DMS79 treated with DMSO at 0.1 percent for 48 hours (cell line): ENCODE measurements around the gene MRPS27.
"Not testable (repeated sequence)": the region's sequence is repeated elsewhere in the genome, so short reads cannot be mapped to it uniquely, and the experiment has no call there.

Experiments used
- DNase-seq: peaks from one replicate; lab custom pipeline; 2025; lab: John Stamatoyannopoulos, UW

The MRPS27 gene

DNA sequence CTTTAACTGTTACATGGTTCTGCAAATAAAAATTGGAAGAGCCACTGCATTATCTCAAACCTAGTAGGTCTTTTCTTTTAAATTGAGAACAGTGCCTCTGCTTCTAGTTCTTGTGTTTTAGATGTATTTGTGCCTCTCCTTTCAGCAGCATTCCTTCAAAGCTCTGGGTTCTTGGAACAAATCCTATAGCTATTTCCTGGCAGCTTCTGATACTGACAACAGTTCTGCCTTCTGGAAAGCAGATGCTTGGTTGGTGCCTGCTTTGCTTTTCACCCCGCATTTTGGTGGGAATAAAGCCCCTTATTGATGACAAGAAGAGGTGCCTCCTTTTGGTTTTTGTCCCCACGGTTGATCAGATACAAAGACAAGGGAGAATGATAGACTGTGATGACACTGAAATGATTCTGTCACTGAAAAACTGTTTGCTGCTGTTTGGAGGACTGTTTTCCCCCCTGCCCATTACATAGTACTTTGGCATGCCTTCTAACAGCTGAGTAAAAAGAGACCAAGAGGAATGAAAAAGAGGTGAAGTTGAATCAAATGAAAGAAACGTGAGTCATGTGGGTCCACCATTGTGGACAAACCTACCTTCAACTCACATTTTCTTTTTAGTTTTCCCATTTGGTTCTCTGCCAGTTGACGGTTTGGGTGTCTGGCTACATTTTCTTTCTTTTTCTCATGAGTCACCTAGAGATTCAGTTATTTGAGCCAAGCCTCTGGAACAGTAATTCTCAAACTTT is 5.7 kb upstream of the MRPS27 start:
- peak; percentile 26 for DNase-seq

DNA sequence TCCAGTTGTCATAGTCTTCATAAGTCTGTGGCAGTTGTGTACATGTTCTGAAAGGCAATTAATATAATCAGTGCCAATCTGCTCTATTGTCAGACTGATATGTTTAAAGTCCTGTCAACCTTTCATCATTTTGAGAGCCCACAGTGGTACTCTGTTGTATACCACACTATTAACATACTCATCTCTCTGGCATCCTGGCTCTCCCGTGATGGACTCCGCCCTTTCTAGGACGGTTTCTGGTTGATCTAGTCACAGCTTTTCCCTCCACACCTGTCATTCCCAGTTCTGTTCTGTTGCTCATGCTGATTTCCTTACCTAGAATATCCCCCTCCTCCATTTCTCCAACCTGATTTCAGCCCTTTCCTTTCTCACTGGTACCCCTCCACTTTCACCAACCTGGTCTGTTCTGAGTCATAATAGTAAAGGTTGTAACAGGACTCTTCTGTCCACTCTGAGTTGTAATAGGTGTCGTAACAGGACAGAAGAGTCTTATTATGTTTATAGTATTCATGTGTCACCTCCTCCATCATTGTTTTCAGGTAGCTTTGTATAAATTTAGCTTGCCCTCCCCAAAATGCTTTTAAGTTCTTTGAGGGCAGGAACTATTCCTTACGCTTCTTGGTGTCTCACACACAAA is 4.3 kb upstream of the MRPS27 start:
- no peak for DNase-seq

DNA sequence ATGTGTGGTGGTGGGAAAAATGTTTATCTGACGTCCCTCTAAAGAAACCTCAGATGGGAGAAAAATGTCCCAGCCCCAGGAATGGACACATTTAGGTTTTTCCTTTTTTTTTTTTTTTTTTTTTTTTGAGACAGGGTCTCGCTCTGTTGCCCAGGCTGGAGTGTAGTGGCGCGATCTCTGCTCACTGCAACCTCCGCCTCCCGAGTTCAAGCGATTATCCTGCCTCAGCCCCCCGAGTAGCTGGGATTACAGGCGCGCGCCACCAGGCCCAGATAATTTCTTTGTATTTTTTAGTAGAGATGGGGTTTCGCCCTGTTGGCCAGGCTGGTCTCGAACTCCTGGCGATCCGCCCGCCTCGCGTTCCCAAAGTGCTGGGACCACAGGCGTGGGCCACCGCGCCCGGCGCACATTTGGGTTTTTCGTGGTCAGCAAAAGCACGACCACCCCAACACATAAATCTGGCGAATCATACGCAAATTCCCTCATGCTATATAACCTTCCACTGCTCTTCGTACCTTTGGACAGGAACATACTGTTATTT is 535 bp downstream of the MRPS27 start:
- not testable (repeated sequence) for DNase-seq

DNA sequence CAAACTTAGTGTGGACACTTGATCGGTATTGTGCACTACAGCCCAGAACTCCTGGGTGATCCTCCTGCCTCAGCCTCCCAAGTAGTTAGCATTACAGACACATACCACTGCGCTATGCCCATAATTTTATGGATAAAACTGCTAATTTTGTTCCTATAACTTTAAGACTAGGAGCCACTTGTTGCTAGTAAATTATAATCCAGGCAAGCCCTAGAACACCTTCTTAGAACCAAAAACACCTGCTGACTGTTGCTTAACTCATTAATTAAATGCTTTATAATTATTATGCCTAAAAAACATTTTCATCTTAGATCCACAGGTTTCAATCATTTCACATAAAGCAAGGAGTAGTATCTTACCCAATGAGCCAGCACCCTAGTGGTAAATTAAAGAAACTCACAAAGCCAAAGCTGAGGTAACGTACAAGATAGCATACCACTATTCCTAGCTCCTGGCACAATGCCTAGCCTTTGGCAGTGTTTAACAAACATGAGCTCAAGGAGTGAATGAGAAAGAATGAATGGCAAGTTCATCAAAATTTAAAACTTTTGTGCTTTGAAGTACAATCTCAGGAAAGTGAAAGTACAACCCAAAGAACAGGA is 5.4 kb downstream of the MRPS27 start:
- no peak for DNase-seq

DNA sequence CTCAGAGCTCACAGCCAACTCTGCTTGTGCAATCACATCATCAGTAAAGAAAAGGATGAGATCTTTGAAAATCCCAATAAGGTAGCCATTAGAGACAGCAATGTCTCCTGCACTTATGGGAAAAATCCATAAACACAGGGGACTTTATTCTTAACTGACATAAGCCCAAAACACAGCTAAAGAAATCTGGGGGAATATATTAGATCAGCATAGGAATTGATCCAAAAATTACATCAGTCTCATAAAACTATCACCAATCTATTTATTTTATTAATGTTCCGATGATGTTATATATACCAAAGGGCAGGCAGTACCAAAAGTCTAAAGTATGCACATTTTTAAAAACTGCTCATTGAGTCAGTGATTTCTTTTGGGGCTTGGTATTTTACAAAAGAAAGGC is 6.9 kb downstream of the MRPS27 start:
- DNase-seq, result no peak

DNA sequence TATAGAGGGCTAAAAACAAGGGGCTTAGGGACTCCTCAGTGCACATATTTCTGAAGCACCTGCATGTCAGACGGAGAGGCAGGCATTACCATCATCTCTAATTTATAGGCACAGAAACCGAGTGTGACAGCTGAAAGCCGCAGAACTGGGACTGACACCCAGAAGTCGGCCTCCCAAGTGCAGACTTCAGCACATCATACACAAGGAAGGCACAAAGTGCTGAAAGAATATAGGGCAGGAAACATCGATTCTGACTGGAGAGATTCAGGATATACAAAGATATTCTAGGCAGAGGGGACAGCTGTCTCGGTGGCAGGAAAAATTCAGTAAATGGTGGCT is 11.2 kb downstream of the MRPS27 start:
- no peak for DNase-seq

DNA sequence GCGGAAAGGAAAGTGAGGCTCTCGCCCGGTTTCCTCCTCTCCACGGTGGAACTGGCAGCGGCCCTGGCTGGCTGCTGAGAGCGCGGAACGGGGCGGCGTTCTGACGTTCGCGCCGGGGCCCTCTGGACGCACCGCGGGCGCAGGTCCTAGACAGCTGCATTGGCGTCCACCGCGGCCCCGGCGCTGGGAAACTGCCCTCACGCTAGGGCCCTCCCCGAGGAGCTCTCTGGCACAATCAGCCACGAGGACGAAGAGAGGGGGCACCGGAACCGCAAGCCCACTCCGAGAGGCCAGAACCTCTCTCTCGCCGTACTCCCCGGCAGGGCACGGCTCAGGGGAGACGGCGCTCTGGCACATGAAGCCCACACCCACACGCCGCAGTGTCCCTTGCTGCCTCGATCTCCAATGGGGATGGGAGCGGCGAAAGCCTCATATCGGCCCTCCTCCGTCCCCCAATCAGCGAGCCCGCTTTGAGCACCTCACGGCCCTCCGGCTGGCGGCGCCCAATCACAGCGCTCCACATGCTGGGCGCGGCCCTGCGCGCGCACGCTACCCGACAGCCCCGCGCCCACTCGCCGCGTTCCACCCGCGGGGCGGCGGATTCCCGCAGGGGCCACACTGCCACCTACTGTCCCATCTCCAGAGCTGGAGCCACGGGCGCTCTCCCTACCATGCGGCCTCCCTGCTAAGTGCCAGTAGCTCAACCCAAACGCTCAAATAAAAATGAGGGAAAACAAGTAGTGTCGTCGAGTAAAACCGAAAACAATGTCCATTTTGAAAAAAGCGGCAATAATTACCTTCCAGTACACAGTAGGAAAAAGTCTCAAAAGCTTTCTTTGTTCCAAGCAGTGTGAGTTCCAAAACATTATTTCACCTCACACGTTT is 11.8 kb downstream of the MRPS27 start:
- peak; percentile 73 for DNase-seq

DNA sequence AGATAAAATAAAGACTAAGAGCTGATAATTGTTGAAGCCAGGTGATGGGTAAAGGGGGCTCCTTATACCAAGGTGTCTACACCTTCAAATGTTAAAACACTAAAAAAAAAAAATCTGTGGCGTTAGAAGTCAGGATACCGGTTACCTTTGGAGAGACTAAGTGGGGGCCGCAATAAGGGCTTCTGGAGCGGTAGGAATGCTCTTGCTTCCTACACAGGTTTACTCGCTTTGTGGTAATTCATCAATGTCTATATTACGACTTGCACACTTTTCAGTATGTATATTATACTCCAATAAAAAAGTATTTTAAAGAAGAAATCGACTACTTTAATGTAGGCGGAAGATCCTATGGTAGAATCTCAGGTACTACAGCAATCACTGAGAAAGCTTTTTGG is 12.5 kb downstream of the MRPS27 start:
- peak; percentile 42 for DNase-seq

DNA sequence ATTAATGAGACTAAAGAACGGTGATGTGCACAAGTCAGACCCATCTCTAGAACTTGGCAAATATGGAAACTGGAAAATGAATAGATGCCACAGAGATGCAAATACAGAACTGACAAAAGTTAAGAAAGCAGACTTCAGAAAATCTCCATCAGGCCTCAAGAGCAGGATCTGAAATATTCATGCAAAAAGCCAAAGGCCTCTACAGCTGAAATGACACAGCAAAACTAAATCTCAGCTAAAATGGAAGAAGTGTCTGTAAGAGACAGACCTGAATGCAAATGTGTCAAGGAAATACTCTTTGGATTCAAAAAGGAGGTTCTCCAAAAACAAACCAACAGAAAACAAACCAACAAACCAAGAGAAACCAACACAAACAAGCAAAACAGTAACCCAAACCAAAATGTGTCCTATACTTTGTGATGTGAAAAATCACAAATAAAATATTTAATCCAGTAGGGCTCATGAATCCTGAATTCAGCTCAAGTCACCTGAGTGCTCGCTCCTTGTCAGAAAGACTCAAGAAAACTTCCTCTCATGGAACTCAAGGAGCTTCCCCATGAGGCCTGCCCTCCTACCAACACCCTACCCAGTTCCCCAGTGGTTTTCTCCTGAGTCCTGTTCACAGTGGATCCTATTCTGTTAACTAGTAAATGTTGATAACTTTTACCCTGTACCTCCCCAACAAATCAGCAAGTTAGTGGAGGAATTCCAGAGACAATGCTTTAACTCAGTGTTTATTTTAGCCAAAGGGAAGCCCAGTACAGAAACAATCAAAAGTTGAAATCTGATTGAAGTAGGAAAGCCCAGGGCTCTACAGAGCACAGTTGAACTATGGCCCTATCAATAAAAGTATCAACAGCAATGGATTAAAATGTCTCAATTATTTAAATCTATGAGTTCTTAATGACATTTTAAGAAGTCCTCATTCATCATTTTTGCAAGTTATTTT is 14.6 kb downstream of the MRPS27 start:
- DNase-seq, result no peak

DNA sequence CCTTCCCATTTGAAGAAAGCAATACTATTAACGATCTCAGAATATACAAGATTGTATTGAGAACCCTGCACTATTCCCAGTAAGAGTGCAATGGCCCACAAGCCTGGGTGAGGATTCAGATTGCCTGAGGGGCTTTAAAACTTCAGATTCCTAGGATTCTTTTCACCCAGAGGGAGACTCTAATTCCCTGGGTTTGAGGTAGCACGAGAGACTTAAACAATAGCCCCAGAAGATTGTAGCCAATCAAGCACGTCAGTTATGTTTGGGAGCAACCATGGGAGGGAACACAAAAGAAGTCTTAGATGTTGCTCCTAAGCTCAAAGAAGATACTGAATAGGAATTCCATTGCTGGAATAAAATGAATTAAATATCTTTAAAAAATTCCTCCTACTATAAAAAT is 17.9 kb downstream of the MRPS27 start:
- no peak for DNase-seq

DNA sequence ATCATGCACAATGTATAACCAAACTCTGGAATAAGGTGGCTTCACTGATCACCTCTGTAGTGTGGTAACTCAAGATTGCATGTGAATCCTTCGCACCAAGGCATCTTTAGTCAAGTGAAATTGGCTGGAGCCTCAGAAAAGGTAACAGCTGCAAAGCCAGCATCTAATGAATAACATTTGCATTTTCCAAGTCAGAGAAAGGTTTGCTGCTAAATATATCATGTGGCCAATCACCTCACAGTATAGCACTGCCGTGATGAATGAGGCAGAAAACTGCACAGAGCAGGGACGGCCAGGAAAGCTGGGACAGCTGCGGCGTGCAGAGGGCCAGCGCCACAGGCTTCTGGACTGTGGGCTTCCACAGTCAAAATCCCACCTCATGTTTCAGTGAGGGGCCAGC is 18.5 kb downstream of the MRPS27 start:
- DNase-seq, result no peak

DNA sequence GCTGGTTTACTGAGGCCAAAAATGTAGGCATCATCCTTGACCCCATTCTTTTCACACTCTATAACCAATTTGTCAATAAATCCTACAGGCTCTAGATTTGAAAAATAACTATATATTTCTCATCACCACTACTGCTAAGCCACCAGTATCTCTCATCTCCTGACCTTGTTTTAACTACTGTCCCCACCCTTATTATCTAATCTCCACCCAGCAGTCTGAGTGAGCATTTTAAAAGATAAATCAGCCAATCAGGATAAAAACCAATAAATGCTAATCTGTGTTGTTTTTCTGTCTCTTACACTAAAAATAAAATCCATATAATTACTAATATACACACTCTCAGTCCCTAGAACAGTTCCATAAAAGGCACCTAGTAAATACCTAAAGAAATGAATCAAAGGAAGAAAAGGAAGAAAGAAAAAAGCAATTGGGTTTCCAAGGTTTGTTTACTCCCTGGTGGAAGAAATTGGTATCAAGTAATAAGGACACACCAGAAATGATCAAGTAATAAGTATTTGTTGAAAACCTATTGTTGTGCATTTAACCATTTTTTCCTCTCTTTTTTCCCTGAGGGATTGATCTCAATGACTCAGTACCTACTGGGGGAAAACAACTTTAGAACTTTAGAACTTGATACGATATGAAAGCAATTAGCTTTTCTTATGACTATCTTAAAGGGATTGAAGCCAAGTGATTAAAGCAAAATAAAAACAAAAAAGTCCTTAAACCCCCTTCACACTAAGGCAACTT is 19.3 kb downstream of the MRPS27 start:
- no peak for DNase-seq

DNA sequence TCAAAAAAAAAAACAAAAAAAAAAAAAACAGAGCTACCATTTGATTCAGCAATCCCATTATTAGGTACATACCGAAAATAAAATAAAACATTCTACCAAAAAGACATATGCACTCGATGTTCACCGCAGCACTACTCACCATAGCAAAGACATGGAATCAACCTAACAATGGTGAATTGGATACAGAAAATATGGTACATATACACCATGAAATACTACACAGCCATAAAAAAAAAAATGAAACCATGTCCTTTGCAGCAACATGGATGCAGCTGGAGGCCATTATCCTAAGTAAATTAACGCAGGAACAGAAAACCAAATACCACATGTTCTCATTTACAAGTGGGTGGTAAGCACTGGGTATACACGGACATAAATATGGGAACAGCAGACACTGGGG is 21.3 kb downstream of the MRPS27 start:
- DNase-seq, result no peak

DNA sequence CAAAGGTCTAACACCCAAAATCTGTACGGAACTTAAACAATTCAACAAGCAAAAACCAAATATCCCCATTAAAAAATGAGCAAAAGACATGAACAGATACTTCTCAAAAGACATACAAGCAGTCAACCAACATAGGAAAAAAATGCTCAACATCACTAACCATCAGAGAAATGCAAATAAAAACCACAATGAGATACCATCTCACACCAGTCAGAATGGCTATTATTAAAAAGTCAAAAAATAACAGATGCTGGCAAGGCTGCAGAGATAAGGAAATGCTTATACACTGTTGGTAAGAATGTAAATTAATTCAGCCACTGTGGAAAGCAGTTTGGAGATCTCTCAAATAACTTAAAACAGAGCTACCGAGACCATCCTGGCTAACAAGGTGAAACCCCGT is 21.9 kb downstream of the MRPS27 start:
- not testable (repeated sequence) for DNase-seq

DNA sequence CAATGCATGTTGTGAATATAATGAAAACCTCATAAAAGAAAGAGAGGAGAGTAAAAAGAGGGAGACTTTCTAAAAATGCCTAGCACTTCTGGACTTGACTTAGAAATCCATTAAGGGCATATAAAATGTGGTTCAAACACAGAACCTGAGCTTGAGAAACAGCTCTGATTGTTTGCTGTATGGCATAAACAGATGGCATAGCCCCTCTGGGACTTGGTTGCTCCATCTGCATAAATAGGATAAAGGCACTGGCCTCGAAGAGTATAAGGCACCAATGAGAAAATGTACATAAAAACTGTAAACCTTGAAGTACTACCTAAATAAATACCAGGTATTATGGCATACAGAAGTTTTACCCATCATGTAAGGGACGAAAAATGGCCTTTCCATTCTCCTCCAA is 23.8 kb downstream of the MRPS27 start:
- no peak for DNase-seq

DNA sequence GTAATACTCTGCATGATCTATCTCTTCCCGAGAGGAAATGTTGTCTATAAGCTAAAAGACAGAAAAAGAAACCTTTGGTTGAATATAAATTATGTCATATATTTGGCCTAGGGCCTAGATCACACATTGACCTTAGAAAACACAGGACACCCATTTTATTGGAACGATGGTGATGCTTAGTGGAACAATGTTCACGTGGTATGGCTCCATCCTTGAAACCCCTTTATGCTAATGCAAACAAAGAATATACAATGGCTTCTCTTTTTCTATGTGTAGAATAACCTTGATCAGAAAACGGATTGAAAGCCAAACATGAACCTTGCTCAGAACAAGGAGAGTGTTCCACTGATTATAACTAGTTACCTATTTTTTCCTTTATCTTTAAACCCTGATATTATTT is 24.5 kb downstream of the MRPS27 start:
- DNase-seq, result no peak

DNA sequence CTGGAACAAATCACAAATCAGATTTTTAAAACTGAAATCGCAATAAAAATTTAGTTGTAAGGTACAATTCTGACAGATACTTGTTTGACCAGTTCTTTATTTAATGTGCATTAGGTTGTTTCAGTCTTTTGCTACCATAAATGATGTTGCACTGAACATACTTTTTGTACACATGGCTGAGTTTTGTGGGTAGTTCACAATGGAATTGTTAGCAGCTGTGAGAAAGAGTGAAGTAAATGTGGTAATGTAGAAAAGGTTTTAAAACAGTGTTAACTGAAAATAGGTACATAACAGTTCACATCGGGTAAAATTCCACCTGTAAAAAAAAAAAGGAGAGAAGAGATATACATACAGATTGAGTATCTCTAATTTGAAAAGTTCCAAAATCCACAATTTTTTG is 25.6 kb downstream of the MRPS27 start:
- no peak for DNase-seq

DNA sequence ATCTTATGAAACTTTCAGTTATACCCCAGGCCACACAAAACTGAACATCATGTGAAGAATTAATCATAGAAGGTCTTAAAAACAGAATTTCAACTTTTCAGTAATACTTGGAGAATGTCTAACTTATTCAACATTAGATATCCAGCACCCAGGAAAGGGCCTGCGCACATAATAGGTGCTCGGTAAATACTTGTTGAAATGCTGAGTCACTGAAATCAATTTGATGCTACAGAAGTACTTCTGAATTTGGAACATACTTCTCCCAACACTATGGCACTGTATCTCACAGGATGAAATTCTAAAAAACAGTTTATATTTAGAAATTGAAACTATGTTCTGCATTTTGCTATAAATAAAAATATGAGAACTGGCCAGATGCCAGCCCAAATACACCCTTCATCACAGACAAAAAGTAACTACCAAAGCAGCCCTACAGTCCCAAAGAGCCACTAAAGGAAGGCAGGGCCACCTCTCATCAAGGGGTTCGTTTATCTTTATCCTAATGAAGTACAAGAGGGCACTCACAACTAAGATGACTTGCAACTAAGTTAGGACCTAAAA is 26.5 kb downstream of the MRPS27 start:
- no peak for DNase-seq

DNA sequence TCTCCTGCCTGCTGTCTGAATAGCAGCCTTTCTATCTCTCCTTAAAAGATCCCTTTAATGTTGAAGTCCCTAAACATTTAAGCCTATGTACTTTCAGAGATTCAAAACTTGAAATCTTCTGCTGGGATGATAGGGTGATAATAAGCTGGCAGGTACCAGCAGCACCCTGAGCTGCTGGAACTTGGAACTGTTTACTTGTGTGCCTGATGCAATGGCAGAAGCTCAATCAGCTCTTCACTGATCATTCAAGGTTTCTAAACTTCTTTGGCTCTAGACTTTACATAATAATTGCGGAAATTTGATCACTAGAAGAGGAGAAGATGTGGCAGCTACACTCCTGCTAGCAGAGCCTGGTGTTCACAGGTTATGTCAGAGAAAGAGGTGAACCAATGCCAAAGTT is 27.6 kb downstream of the MRPS27 start:
- DNase-seq, result no peak

DNA sequence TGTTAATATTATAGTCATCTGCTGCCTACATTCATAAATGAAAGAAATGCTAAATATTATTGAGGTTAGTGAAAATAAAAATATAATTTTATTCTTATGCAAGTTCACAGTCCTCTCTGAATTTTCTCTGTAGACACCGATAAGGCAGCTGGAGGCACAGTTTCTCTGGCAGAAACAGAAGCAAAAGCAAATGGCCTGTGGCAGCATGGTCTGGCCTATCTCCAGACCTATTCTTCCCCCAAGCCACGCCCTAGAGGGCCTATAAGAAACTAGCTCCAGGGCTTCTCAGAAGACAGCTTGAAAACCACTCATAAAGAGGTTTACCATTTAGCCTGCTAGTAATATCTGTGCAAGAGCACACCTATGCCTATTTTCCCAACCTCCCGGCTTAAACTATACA is 28.4 kb downstream of the MRPS27 start:
- no peak for DNase-seq
